ENCODE measurements around the gene SH3GL1. TPM values are rescaled to one million over a fixed set of nuclear protein-coding genes. Genes with fewer than 3 reads are reported as not detected.

SH3GL1 gene
- total RNA-seq, 1 donor from 2014 or later = 43.7 TPM

DNA sequence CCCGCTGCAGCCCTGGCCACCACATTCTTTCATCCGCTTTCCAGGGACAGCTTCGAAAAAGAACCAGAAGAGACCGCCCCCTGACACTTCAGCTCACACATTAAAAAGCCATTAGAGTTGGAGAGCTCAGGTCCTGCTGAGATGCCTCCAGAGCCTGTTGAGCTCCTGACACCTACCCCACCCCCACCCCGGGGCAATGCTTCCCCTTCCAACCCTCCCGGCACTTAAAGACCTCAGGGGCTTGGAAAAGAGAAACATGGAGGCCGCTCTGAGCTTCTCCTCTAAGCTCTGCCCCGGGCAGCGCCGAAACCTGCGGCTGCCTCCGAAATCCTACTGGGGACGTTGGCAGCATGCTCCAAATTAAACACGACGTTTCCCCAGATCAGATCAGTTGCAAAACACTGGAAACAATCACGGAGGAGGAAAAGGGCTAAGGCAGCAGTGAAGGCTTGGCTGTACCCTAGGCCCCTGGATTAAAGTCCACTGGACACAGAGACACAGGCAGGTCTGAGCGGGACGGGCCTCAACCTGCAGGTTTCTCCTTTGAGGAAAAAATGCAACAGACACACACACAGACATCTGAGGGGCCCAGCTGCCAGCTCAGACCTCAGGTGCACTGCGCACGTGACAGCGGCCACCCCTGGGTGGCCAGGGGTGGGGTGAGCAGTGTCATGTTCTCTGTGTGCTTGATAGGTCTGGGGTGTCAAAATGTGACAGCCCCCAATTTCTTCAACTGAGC is 9.6 kb downstream of the SH3GL1 start:
- Mint-ChIP-seq H3K27me3 (no peaks in the 10 kb centered on the region), H3K4me1 (peaks cover 34% of the 10 kb centered on the region), H3K36me3 (ENCODE audit: low read depth) (peaks cover 50% of the 10 kb centered on the region), H3K9me3 (no peaks in the 10 kb centered on the region), H3K27ac (no peak overlapping the region), H3K4me3 (no peak overlapping the region)
- CTCF ChIA-PET = interaction anchor here (0.6 to 1.0 kb wide), 2 partner anchors 10 to 396 kb away, joined by 3 to 5 read pairs; partner anchors contain the start of gene SH3GL1
- no peak for TF ChIP-seq CTCF (IDR thresholded peaks at IDR 0.05)
- no peak for ATAC-seq (ENCODE audit: low read depth)
- intact Hi-C loops (cut with micrococcal nuclease) = no loop called here
- DNase-seq = no peak
- POLR2A ChIA-PET = interaction anchor here (0.5 to 0.6 kb wide), 2 partner anchors 36 to 1405 kb away, joined by 3 to 8 read pairs; no protein-coding TSS in a partner anchor

- DNase-seq = no peak
- Mint-ChIP-seq H3K27me3 (no peaks in the 10 kb centered on the region), H3K9me3 (no peaks in the 10 kb centered on the region), H3K36me3 (ENCODE audit: low read depth) (peaks cover 49% of the 10 kb centered on the region), H3K4me1 (peaks cover 34% of the 10 kb centered on the region), H3K27ac (no peak overlapping the region), H3K4me3 (no peak overlapping the region)
- no peak for TF ChIP-seq CTCF (IDR thresholded peaks at IDR 0.05)
- no peak for ATAC-seq (ENCODE audit: low read depth)
- CTCF ChIA-PET = interaction anchor here (0.6 to 1.0 kb wide), 2 partner anchors 10 to 395 kb away, joined by 3 to 5 read pairs; partner anchors contain the start of gene SH3GL1
- intact Hi-C loops (cut with micrococcal nuclease) = no loop called here
- POLR2A ChIA-PET = interaction anchor here (0.6 kb wide), 1 partner anchor 9 kb away, joined by 4 read pairs; no protein-coding TSS in a partner anchor
Observed at GRCh38 chr19:4390017-4390566, 10.3 kb downstream of the SH3GL1 start.

DNA sequence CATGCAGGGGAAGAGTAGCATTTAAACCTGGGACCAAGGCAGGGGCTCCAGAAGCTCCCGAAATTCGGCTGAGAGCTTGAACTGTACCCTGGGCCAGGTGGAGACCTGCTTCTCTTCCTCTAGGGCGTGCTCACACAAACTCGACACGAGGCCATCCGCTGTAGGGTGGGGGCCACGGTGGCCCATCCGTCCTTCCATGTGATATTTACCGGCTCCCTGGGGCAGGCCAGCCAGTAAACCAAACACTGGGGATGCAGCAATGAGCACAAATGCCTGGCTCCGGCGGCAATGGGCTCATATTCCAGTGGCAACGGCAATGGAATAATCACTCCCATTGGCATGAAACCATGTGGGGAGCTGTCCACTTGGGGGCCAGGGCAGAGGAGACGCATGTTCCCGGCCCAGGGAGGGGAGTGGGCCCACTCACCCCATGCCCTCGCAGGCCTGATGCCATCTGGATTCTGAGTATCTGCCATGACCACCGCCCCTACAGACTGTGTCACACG is 10.8 kb downstream of the SH3GL1 start:
- intact Hi-C loops (cut with micrococcal nuclease) = no loop called here
- no peak for ATAC-seq (ENCODE audit: low read depth)
- POLR2A ChIA-PET = interaction anchor here (0.6 kb wide), 1 partner anchor 9 kb away, joined by 4 read pairs; no protein-coding TSS in a partner anchor
- Mint-ChIP-seq H3K27ac (no peak overlapping the region), H3K4me3 (no peak overlapping the region), H3K36me3 (ENCODE audit: low read depth) (peaks cover 49% of the 10 kb centered on the region), H3K4me1 (peaks cover 32% of the 10 kb centered on the region), H3K9me3 (no peaks in the 10 kb centered on the region), H3K27me3 (no peaks in the 10 kb centered on the region)
- DNase-seq = no peak
- CTCF ChIA-PET = no interaction called here
- TF ChIP-seq CTCF (IDR thresholded peaks at IDR 0.05) = no peak

DNA sequence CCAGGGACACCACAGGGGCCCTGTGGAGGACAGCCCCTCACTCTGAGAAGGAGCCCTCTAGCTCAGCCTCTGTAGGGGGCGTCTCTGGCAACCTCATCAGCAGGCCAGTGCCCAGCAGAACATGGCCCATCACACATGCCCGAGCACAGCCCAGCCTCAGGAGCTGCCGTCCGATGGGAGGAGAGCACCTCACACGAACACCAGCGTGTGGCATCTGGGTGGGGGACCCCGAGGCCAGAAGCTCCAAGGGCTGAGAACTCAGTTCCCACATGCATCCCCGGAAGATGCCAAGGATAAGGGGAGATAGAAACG is 11.3 kb downstream of the SH3GL1 start:
- no peak overlapping the region for H3K4me3 Mint-ChIP-seq
- peaks cover 45% of the 10 kb centered on the region for H3K36me3 Mint-ChIP-seq (ENCODE audit: low read depth)
- no peak for ATAC-seq (ENCODE audit: low read depth)
- ChIA-PET CTCF (no interaction called here), POLR2A (no interaction called here)
- no peaks in the 10 kb centered on the region for H3K27me3 Mint-ChIP-seq
- H3K9me3 Mint-ChIP-seq = no peaks in the 10 kb centered on the region
- TF ChIP-seq CTCF (IDR thresholded peaks at IDR 0.05) = no peak
- intact Hi-C loops (cut with micrococcal nuclease) = no loop called here
- H3K4me1 Mint-ChIP-seq = peaks cover 27% of the 10 kb centered on the region
- no peak overlapping the region for H3K27ac Mint-ChIP-seq
- DNase-seq = no peak

DNA sequence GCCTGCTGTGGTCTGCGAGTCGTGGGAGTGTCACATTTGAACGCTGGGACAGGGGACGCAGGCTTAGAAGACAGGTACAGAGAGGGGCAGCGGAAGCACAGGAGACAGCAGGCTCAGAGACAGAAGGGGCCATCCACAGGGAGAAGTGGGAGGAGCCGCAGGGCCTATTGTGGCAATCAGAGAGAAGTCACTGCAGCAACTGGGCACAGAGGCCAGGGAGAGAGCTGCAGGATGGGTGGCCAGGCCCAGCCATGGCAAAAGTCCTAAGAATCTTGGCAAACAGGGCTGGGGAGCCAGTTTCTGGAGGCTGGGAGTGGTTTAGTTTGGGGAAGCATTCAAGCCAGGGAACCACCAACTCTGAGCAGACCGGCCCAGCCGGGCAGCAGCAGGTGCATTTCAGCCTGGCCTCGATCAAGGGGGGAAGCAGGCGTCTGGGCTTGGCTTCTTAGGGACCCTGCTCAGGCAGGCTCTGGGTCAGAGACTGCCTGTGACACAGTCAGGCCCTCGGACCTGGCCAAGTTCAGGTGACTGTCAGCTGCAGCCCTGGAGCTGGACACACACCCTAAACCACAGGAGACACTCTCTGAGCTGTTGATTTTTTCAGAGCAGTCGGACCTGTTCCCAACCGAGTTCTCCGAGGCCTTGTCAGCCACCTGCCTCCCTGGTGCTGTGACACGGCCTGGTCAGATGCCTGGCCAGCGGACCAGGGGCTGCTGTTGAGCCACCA is 11.8 kb downstream of the SH3GL1 start:
- Mint-ChIP-seq H3K27me3 (no peaks in the 10 kb centered on the region), H3K4me3 (no peak overlapping the region), H3K4me1 (peaks cover 26% of the 10 kb centered on the region), H3K27ac (no peak overlapping the region), H3K36me3 (ENCODE audit: low read depth) (peaks cover 47% of the 10 kb centered on the region), H3K9me3 (no peaks in the 10 kb centered on the region)
- TF ChIP-seq CTCF (IDR thresholded peaks at IDR 0.05) = no peak
- DNase-seq = no peak
- POLR2A ChIA-PET = interaction anchor here (0.7 kb wide), 1 partner anchor 403 kb away, joined by 3 read pairs; the partner anchor contains the start of gene FEM1A
- intact Hi-C loops (cut with micrococcal nuclease) = no loop called here
- CTCF ChIA-PET = interaction anchor here (0.7 kb wide), 1 partner anchor 19 kb away, joined by 3 read pairs; no protein-coding TSS in a partner anchor
- ATAC-seq (ENCODE audit: low read depth) = no peak
